Aorta (tissue), 5 donors: Measurements from ENCODE around the gene HIVEP3. TPM values are rescaled to one million over a fixed set of nuclear protein-coding genes. Genes with fewer than 3 reads are reported as not detected.
A peak's percentile ranks its signal among the peaks of the same experiment; 100 is the strongest.

Experiments used
- ATAC-seq: fragments of 200-7000 bp; cut with Tn5 transposase; one replicate; pipeline ENCODE4 v1.9.1; 2022; ENCODE audit warnings: moderate library complexity; ENCODE audit not compliant: low FRiP score
- DNase-seq, 2 donors: peaks; one replicate each; pipeline ENCODE4 v3.0.0-alpha.2; 2020
- H3K27ac ChIP-seq, 2 donors: one replicate each; pipeline ENCODE4 v1.5.1; 2013; ENCODE audit warnings: low read length in 2 of 2, mild to moderate bottlenecking in 2 of 2, moderate library complexity in 2 of 2, control low read depth in 1 of 2, inconsistent platforms in 1 of 2, low read depth in 1 of 2
- H3K27me3 ChIP-seq, 2 donors: one replicate each; pipeline ENCODE4 v1.6.1; 2013; ENCODE audit warnings: control low read depth in 1 of 2, low read length in 1 of 2, mild to moderate bottlenecking in 1 of 2, moderate library complexity in 1 of 2; ENCODE audit not compliant: insufficient read depth in 2 of 2, control insufficient read depth in 1 of 2
- H3K36me3 ChIP-seq, 2 donors: one replicate each; pipeline ENCODE4 v1.6.1; 2013; ENCODE audit warnings: control low read depth in 1 of 2, low read length in 1 of 2, mild to moderate bottlenecking in 1 of 2; ENCODE audit not compliant: insufficient read depth in 2 of 2, control insufficient read depth in 1 of 2
- H3K4me1 ChIP-seq, 2 donors: one replicate each; pipeline ENCODE4 v1.6.1; 2013; ENCODE audit warnings: low read length in 2 of 2, control low read depth in 1 of 2, mild to moderate bottlenecking in 1 of 2, moderate library complexity in 1 of 2; ENCODE audit not compliant: insufficient read depth in 2 of 2, control insufficient read depth in 1 of 2
- H3K4me3 ChIP-seq, 2 donors: one replicate each; pipeline ENCODE4 v1.5.1; 2013; ENCODE audit warnings: low read length in 2 of 2, control low read depth in 1 of 2, mild to moderate bottlenecking in 1 of 2
- H3K9me3 ChIP-seq: one replicate; pipeline ENCODE4 v1.6.1; 2013; ENCODE audit warnings: mild to moderate bottlenecking, low read length; ENCODE audit not compliant: control insufficient read depth
- WGBS, 2 donors: extraction: QIAGEN DNeasy Blood & Tissue Kit; methylation state at CpG; one replicate each; pipeline ENCODE4 v1.1.7; 2013; 5-methylcytosine and 5-hydroxymethylcytosine counted together
- intact Hi-C, 2 donors: fragments of 100-400 bp; cut with DNase I; formaldehyde crosslinking; loops; one replicate each; pipeline versions ENCODE4 v1.14.2 to v1.15.0; 2022
- polyA plus RNA-seq, 2 donors: library from polyadenylated mRNA; stranded (reverse); fragments of 200-250 nt; gene quantifications; one replicate each; pipeline ENCODE4 v1.2.3, GENCODE V29; 2013
- total RNA-seq, 2 donors: library from RNA; stranded (reverse); fragmentation: NEBNext Ultra II Directional; extraction: Animal tissue kit (Norgen Biotek cat#: 25700); gene quantifications; one replicate each; pipeline ENCODE4 v1.2.1, GENCODE V29; 2021
- donor health status: healthy with polysubstance abuse.
- donor health status: Bipolar disorder and iron deficiency.
- donor health status: DM: no; HTN: no; CAD: no.
- donor health status: DM: no; HTN: no; CAD: no.
- donor health status: DM: yes; HTN: yes; CAD: no.

The HIVEP3 gene
- total and polyA plus RNA-seq, 4 donors: 1.6 to 6.3 (median 4.0) TPM

GRCh38 chr1:41475859-41476567, 442.7 kb downstream of the HIVEP3 start:
- intact Hi-C loops: loop anchor here in 1 of 2 donors (5.0 kb wide), 1 partner anchor 44 kb away; no protein-coding TSS in a partner anchor
- Histone ChIP-seq H3K9me3 (no peaks in the 10 kb centered on the region), H3K36me3 (no peaks in the 10 kb centered on the region), H3K27ac (no peak overlapping the region), H3K4me1 (no peaks in the 10 kb centered on the region), H3K27me3 (no peaks in the 10 kb centered on the region), H3K4me3 (no peak overlapping the region)
- 51 to 59% methylated on average over 8 of the region's 8 CpGs for WGBS, 2 donors
- peak in 1 of 2 donors; percentile 28 for DNase-seq
- no peak for ATAC-seq

- H3K27me3 ChIP-seq: no peaks in the 10 kb centered on the region
- intact Hi-C loops: loop anchor here in 1 of 2 donors (5.0 kb wide), 1 partner anchor 43 kb away; no protein-coding TSS in a partner anchor
- H3K4me3 ChIP-seq: no peak overlapping the region
- DNase-seq (peak in 1 of 2 donors; percentile 12), ATAC-seq (no peak)
- H3K9me3 ChIP-seq: no peaks in the 10 kb centered on the region
- H3K27ac ChIP-seq: peak overlapping the region in 1 of 2 donors; percentile 68
- WGBS, 2 donors: 81 to 90% methylated on average over 4 of the region's 4 CpGs
- H3K36me3 ChIP-seq: no peaks in the 10 kb centered on the region
- H3K4me1 ChIP-seq: no peaks in the 10 kb centered on the region
These were observed 443.4 kb downstream of the HIVEP3 start for GRCh38 chr1:41475346-41475745.

- DNase-seq: peak; percentile 67 to 84
- Histone ChIP-seq H3K27ac (peak overlapping the region in 1 of 2 donors; percentile 68), H3K4me3 (no peak overlapping the region), H3K4me1 (no peaks in the 10 kb centered on the region), H3K27me3 (no peaks in the 10 kb centered on the region), H3K36me3 (no peaks in the 10 kb centered on the region), H3K9me3 (no peaks in the 10 kb centered on the region)
- ATAC-seq: peak; percentile 74
- intact Hi-C loops: loop anchor here in 1 of 2 donors (5.0 kb wide), 1 partner anchor 42 kb away; no protein-coding TSS in a partner anchor
- WGBS, 2 donors: 8 to 9% methylated on average over 16 to 17 of the region's 17 CpGs
These were observed 444.0 kb downstream of the HIVEP3 start for GRCh38 chr1:41474490-41475271.

- 88 to 93% methylated on average over 6 of the region's 6 CpGs for WGBS, 2 donors
- no peak overlapping the region for H3K4me3 ChIP-seq
- no peaks in the 10 kb centered on the region for H3K36me3 ChIP-seq
- intact Hi-C loops: no loop called here
- no peaks in the 10 kb centered on the region for H3K4me1 ChIP-seq
- no peaks in the 10 kb centered on the region for H3K27me3 ChIP-seq
- DNase-seq: peak in 1 of 2 donors; percentile 15
- no peak for ATAC-seq
- H3K9me3 ChIP-seq: no peaks in the 10 kb centered on the region
- peak overlapping the region in 1 of 2 donors; percentile 30 for H3K27ac ChIP-seq
These were observed 444.9 kb downstream of the HIVEP3 start for GRCh38 chr1:41473738-41474362.

- Histone ChIP-seq H3K36me3 (no peaks in the 10 kb centered on the region), H3K4me1 (no peaks in the 10 kb centered on the region), H3K27me3 (no peaks in the 10 kb centered on the region), H3K27ac (no peak overlapping the region), H3K9me3 (no peaks in the 10 kb centered on the region), H3K4me3 (no peak overlapping the region)
- DNase-seq (peak in 1 of 2 donors; percentile 24), ATAC-seq (no peak)
- 95 to 99% methylated on average over 6 of the region's 6 CpGs for WGBS, 2 donors
- intact Hi-C loops: no loop called here
These were observed 447.1 kb downstream of the HIVEP3 start for GRCh38 chr1:41471658-41472057.

GRCh38 chr1:41469706-41470105, 449.0 kb downstream of the HIVEP3 start:
- Histone ChIP-seq H3K4me1 (no peaks in the 10 kb centered on the region), H3K36me3 (no peaks in the 10 kb centered on the region), H3K4me3 (no peak overlapping the region), H3K27me3 (no peaks in the 10 kb centered on the region), H3K27ac (no peak overlapping the region), H3K9me3 (no peaks in the 10 kb centered on the region)
- intact Hi-C loops: no loop called here
- no peak for ATAC-seq
- 76% methylated on average over 5 of the region's 5 CpGs for WGBS, 2 donors
- DNase-seq: peak in 1 of 2 donors; percentile 9

- DNase-seq (peak in 1 of 2 donors; percentile 32), ATAC-seq (no peak)
- no peak overlapping the region for H3K27ac ChIP-seq
- WGBS, 2 donors: 88 to 91% methylated on average over 11 to 12 of the region's 12 CpGs
- intact Hi-C loops: no loop called here
- no peak overlapping the region for H3K4me3 ChIP-seq
- no peaks in the 10 kb centered on the region for H3K36me3 ChIP-seq
- no peaks in the 10 kb centered on the region for H3K9me3 ChIP-seq
- H3K4me1 ChIP-seq: no peaks in the 10 kb centered on the region
- H3K27me3 ChIP-seq: no peaks in the 10 kb centered on the region
These were observed 450.5 kb downstream of the HIVEP3 start for GRCh38 chr1:41468122-41468762.

GRCh38 chr1:41467673-41468072, 451.0 kb downstream of the HIVEP3 start:
- Histone ChIP-seq H3K4me3 (no peak overlapping the region), H3K27ac (no peak overlapping the region), H3K4me1 (no peaks in the 10 kb centered on the region), H3K27me3 (no peaks in the 10 kb centered on the region), H3K9me3 (no peaks in the 10 kb centered on the region), H3K36me3 (no peaks in the 10 kb centered on the region)
- DNase-seq (peak in 1 of 2 donors; percentile 37), ATAC-seq (no peak)
- intact Hi-C loops: no loop called here
- 48 to 56% methylated on average over 4 of the region's 4 CpGs for WGBS, 2 donors
